HG03103 (cell line): ENCODE data around the gene IRF4.

Experiments used
- ATAC-seq: cut with Tn5 transposase; IDR thresholded peaks from one replicate; pipeline ENCODE4 v1.9.1; 2021; ENCODE audit warnings: low read depth; ENCODE audit not compliant: unreplicated experiment

IRF4 gene

DNA sequence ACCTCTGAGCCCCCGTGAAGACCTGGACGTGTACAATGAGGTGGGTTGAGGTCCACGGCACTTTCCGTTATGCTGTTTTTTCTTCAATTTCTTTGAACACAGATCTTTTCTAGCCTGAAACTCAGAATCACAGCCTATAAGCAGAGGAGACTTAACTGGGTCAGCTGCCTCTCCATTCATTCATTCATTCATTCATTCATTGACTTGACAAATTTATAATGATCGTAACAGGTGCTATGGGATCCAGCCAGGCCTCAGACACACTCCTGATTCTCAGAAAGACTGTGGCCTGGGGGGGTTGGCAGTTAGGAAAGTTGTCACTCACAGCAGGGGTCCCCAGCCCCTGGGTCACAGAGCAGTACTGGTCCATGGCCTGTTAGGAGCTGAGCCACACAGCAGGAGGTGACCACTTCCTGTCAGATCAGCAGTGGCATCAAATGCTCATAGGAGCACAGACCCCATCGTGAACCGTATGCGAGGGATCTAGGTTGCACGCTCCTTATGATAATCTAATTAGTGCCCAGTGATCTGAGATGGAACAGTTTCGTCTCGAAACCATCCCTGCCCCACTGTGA lies 38.6 kb upstream of the IRF4 start:
- no peak for ATAC-seq

- no peak for ATAC-seq
These were observed 37.6 kb upstream of the IRF4 start for GRCh38 chr6:353642-354614.

DNA sequence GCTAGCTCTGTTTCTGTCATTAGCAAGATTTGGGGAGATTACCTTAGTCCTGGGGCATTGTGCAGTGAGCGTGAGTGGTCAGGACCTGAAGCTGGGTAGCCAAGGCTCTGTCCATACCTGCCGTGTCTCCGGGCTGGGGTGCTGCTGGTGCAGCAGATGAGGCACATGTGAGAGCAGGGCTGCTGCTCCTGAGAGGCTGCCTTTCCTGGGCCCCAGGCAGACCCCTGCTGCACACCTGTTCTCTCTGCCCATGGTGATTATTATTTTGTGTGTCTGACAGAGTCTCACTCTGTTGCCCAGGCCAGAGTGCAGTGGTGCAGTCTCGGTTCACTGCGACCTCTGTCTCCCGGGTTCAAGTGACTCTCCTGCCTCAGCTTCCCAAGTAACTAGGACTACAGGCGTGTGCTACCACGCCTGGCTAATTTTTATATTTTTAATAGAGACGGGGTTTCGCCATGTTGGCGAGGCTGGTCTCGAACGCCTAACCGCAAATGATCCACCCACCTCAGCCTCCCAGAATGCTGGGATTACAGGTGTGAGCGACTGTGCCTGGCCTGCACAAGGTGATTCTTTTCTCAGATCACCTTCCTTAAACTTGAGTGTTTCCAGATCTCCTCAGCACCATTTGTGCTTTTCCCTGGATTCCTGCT lies 36.8 kb upstream of the IRF4 start:
- ATAC-seq: no peak

DNA sequence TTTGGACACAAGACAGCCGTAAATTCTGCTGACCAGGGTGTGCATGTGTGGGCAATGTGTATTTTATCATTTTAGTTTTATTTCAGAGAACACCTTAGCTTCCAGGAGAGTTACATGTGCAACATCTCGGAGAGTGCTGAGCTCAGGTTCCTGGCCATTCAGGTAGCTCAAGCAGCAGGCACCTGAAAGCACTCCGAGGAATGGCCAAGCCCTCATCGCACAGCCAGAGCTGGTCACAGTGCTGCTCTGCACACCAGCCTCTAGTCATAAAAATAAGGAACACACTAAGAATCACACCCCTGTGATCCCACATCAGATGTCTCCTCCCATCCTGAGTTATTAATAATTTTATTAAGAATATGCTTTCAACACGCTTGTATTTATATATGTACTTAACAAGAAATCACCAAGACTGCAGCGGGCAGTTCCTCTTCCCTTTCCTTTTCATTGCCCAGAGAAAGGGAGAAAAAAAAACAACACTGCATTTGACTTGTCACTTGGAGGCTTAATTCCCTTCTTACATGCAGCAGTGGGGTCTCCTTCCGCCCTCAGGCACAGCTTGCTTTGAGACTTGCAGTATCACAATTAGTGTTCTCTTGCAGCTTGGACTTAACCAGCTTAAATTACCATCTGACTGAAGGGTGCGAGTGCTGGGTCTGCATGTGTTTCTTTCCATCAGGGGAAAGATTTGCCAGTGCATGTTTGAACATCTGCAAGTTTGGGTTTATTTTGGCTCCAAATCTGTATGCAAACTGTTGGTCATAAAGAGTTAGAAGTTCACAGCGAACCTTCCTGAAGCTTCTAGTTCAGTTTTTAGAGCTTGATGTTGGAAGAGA lies 36.0 kb upstream of the IRF4 start:
- ATAC-seq: no peak

GRCh38 chr6:356828-357251 lies 34.7 kb upstream of the IRF4 start:
- peak; percentile 42 for ATAC-seq

DNA sequence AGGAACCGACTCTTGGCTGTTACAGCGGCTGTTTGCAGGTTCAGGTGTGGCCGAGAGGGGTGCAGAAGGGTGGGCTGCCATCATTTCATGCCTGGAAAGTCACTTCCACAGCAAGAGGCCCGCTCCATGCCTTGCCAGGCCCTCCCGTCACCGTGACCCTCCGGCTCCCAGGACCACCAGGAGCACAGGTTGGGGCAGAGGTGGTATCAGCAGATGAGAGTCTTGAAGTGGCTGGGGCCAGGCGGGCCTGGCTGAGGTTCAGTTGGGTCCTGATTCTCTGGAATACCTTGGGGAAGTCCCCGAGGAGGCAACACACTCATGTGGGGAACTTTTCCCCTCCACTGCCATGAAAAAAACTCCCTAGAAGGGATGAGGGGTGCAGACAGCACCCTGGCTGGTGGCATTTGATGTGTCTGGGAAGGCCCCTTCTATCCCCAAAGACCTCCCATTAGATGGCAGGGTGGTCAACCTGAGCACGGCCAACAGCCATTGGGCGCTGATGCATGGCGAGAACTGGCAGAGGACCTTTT lies 34.2 kb upstream of the IRF4 start:
- ATAC-seq: peak; percentile 2

DNA sequence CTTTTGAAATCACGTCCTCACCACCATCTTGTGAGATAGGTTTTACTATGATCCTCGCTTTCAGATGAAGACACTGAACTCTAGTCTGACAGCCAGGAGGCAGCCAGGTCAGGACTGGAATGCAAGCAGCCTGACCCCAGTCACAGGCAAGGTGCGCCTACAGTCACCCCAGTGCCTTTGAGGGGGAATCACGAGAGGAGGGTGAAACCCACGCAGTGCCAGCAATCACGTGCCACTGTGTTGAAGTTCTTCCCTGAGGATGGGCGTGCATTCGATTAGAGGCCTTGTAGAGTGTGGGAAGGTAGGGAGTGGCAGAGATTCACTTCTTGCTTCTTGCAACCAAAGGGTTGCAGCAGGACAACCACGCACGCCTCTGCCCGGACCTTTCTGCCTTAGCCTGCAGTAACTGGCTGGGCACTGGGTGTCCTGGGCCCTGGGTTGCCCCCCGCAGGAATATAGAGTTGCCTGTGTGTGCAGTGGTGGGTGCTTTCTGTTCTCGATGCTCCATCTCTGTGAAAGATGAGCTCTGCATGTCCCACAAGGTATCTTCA lies 33.7 kb upstream of the IRF4 start:
- no peak for ATAC-seq

DNA sequence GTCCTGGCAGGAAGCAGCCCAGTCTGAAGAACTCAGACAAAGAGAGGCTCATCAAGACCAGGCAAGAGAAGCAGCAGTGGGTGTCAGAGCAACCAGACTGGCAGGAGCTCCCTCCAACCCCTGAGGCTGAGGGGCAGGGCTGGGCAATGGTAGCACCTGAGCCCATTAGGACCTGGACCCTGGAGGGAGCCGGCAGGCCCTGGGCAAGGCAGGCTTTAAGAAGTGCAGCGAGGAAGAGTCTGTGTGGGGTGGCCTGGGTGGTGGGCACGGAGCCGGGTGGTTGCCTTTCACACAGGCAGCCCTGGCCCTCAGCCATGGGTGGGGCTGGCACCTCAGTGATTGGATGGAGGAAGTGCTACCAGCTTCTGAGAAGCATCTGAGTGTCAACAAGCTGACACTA lies 33.1 kb upstream of the IRF4 start:
- ATAC-seq: no peak

DNA sequence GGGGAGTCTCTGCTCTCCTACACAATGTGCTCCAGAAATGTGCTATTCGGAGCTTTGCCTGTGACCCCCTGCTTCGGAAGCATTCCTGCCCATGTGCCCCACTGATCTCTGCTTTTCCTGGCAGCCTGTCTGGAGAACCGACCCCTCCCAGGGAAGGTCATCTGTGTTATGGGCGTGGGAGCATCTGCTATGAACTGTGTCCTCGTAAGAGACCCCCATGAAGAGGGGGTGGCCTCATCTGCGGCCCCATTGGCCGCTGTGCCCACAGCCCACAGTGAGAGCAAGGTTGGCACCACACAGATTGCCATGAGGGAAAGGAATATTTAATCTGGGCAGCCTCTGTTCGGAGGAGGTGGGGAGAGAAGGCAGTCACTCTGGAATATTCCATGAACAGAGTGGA lies 32.7 kb upstream of the IRF4 start:
- no peak for ATAC-seq

GRCh38 chr6:359261-360035 lies 32.1 kb upstream of the IRF4 start:
- no peak for ATAC-seq

- no peak for ATAC-seq
These were observed 31.2 kb upstream of the IRF4 start for GRCh38 chr6:360349-360748.

DNA sequence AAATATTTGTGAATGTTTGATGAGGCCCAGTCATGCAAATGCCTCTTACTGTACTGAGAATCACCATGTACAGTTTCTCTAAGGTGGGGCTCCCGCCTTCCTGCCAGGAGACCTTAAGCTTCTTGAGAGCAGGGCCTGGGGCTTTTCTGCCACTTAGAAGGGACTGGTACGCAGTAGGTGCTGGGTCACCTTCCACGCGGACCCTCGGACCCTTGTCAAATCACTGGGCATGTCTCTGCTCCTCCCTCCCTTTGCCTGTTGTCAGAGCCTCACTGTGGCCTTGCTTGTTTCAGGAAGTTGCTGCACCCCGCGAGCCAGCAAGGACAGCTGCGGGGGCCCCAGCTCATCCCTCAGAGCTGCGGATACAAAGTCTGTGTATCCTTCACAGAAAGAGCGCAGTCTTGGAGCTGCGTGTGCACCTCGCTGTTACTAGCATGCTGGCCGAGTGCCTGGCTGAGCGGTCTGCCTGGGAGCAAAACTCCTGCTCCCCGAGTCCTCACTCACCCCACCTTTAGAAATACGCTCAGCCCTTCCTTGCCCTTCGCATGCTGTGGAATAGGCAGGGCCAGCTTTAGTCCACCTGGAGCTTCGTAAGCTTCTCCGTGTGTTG lies 30.7 kb upstream of the IRF4 start:
- no peak for ATAC-seq

DNA sequence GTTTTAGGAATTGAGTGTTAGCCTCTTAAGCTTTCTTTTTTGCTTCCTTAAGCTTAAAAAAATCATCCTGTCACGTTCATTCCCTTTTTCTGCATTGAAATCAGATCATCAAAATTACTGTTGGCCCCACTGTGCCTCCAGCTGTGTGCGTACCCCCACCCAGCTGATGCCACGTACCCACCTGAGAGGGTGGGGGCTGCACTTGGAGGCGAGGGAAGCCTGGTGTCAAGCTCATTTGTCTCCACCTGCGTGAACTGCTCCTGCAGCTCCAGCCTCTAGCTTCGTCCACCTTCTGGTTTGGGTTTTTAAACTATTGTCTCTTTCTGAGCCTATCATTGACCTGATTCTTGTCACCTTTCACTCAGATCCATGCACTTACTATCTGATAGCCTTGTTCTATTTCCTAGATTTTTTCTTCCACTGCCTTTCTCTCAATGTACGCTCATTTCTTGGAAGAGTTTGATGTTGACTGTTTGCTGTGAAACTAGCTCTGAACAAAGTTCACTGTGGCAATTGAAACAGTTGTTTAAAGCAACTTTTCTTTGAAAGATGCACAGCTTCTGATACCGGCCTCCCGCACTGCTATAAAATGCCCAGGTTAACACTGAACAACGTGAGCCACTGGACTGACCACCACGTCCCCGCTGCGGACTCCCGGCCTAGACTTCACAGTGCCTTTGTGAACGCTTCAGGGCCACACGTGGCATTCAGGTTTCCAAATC lies 30.0 kb upstream of the IRF4 start:
- ATAC-seq: no peak

- no peak for ATAC-seq
These were observed 29.2 kb upstream of the IRF4 start for GRCh38 chr6:362231-362923.

GRCh38 chr6:362924-363249 lies 28.7 kb upstream of the IRF4 start:
- no peak for ATAC-seq

- ATAC-seq: no peak
These were observed 28.3 kb upstream of the IRF4 start for GRCh38 chr6:363291-363690.

DNA sequence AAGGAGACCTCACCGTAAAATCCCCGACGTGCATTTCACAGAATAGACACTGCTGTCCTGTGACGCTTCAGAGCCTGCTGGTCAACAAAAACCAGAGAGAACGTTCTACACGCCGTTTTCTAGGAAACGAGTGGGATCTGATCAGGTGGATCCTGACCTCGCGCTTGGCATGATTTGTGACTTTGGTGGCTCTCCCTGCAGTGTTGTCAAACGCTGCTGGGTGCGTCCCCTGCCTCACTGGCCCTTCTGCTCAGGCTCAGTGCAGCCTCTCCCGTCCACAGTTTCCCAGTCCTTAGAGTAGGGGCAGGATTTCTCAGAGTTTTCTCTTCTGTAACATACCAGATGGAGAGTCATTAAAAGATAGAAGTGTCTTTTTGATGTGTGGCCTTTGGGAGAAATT lies 27.6 kb upstream of the IRF4 start:
- no peak for ATAC-seq
